Endothelial cell of hepatic sinusoid (primary cell): ENCODE data around the gene CFAP74.

ENCODE experiments used
- in situ Hi-C: cut with HindIII; loops from 2 replicates; pipeline ENCODE4 v1.10.0; 2017; ENCODE audit warnings: low sequenced_read_pairs

CFAP74 gene

DNA sequence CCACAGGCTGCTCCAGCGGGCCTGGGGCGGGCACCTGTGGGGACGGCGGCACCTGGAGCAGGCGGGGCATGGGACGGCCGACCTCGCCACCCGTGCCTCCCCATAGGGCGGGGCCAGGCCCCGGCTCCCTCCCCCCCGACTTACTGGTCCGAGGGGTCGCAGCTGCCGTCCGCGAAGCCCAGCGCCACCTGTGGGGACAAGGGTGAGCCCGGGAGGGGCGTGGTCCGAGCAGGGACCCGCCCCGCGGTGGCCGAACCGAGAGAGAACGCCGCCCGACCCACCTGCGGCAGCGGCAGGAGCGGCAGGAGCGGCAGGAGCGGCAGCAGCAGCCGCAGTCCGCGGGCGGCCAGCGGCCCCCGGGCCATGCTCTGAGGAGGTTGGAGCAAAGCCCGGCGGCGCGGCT, 84.7 kb downstream of the CFAP74 start, which contains the start of gene TMEM52:
Gene TMEM52, minus strand, starts transcription at position 379 of the 403 bp plus-strand sequence. Its CDS starts 14 bp downstream, at position 365.
- in situ Hi-C loops, result no loop called here

DNA sequence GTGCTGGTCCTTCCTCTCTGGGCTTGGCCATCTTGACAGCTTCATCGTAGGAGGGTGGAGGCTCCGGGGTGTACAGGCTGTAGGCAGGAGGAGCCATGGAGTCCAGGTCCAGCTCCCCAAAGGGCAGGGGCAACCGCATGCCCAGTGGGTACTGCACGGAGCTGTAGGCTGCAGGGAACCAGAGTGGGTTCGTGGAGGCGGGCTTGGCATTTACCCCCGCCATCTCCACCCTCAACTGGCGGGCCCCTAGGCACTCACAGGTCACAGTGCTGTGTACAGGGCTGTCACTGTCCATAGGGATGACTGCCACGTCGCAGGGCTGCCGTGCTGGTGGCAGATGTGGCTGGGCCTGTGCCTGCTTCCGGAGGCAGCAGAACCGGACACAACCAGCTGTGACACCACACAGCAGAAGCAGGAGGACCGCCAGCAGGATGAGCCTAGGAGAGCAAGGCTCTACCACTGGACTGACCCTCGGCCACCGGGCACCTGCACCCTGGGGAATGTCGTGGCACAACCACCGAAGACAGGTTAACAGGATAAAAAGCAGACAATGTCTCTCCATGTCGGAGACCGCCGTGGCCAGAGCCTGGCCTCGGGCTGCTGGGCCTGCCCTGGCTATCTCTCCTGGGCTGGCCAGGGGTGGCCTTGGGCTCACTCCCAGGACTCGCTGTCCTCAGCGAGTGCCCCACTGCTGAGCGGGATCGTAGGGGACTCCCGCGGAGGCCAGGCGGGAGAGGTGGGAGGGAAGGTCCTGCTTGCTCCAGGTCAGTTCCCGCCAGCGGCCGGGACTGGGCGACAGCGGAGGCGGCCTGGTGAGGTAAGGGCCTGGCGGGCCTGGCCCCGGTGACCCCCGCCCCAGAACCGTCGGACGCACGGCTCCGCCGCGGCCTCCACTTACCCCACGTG, 85.3 kb downstream of the CFAP74 start:
- in situ Hi-C loops, result no loop called here

DNA sequence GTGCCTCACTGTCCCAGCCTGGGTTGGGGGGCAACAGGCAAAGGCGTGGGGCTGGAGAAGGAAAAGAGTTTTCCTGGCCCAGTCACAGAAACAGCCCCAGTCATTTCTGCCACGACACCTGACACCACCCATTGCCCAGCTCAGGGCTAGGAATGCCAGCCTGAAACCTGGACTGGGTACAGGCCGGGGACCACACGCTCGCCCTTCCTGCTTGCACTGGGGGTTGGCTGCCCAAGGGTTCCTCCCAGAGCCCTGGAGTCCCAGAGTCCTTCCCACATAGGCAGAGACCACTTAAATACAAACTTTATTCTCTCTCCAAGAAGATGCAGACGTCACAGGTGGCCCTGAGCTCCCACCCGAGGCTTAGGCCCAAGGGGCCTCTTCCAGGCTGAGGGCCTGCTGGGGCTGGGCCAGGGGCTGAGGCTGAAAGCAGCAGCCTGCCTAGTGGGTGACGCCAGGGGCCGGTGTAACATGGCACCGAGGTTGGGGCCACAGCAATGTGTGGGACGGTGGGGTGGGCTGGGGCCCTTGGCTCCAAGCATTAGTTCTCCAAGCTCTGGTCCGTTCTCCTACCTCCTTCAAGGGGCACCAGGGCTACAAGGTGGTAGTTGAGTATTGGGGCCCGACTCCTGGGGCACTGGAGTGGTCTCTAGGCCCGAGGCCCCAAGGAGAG, 86.1 kb downstream of the CFAP74 start:
- in situ Hi-C loops, result no loop called here

DNA sequence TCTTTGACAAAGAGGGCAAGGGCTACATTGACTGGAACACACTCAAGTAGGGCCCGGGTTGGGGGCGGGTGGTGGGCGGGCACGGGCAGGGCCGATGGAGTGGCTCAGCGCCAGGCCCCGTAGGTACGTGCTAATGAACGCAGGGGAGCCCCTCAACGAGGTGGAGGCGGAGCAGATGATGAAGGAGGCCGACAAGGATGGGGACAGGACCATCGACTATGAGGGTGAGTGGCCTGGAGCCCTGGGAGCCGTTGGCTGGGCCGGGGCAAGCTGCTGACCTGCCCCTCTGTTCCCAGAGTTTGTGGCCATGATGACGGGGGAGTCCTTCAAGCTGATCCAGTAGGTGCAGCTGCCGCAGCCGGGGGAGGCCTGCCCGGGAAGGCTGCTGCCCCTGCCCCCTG, 86.7 kb downstream of the CFAP74 start:
- in situ Hi-C loops, result no loop called here

DNA sequence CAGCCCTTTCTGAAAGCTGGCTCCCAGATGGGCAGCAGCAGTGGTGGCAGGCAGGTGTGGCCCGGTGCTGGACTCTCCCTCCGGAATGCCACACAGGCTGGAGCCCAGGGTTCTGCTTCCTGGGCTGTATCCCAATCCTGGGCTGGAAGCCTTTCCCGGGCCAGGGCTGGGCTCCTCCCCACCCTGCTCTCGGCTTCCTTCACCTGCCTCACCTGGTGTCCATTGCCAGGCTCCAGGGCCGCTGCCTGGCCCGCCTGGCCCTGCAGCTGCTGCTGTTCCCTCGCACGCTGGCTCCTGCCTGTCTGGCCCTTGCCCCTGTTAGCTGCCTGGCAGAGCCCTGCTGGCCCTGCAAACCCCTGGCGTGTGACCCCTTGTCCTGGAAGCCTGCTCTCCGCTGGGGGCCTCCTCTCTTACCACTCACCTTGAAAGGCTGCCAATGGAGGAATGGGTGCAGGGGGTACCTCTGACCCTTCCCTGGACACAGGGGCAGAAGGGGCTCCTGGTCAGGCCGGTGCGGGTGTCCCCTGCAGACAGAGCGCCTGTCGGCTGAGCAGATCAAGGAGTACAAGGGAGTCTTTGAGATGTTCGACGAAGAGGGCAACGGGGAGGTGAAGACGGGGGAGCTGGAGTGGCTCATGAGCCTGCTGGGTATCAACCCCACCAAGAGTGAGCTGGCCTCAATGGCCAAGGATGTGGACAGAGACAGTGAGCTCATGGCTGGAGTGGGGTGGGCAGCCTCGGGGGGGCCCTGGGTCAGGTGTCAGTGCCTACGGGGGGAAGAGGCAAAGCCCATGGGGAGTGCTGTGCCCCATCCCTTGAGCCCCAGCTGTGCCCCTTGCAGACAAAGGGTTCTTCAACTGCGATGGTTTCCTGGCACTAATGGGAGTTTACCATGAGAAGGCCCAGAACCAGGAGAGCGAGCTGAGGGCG, 87.4 kb downstream of the CFAP74 start:
- in situ Hi-C loops, result no loop called here

DNA sequence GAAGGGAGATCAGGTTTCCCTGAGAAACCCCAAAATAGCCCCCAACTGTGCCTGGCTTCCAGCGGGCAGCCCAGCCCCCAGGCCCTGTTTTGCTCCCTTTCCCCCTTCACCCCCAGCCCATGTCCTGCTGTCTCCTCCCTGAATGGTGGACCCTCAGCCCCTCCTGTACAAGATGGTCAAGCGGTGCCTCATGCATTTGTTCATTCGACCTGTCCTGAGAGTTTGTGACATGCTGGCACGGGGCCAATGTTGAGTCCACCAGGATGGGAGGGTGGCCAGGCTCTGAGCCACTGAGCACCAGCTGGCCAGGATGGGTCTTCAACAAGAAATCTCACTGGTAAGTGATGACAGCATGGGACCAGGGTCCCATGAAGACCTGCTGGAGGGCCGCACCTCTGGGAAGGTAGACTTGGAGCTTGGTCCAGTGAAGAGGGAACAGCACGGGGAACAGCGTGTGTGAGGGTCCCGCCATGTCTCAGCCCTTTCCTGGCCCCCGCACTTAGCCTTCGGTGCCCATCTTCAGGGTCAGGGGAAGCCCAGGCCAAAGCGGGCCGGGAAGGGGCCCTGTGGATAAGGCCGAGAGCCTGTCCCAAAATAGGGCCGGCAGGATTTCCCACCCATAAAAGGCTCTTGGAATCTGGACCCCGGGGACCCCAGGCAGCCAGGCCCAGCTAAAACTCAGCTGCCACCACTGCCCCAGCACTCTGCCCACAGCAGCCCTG, 88.5 kb downstream of the CFAP74 start, which contains the start of gene CALML6:
Gene CALML6, plus strand, starts transcription at position 290 of the 722 bp plus-strand sequence. Its CDS starts 21 bp downstream, at position 311.
- in situ Hi-C loops, result no loop called here

DNA sequence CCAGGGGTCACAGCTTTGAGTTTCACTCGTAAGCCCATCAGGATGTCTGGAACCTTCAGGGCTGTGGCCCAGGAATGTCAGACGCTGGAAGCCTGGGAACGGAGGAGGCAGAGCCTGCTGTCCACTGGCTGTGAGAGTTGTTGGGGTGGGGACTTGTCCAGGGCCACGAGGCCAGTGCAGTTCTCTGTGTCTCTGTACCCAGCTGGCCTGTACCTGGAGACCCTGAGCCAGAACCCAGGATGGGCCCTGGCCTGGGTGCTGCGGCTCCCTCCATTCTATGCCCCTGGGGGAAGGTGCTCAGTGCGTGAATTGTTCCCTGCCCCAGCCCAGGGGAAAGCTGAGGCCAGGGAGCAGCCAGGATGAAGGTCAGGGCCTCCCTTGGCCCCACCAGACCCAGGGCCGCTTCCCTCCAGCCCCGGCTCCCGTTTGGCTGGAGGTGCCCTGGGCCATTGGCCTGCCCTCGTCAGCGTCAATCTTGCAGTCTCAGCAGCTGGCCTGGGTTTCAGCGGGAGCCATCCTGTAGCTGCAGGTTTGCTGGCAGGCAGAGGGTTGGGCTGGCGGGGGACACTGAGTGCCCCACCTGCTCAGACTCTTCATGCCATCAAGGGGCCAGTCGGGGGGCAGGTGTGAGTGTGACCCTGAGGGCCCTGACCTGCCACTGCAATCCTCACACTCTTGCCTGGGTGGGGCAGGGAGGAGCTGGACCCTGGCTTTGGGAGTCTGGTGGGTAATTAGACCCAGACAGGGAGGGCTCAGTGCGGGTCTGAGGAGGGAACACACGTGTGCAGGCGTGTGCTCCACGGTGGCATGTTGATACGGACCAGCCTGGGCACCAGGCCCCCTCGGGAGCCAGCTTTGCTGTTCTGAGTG, 89.2 kb downstream of the CFAP74 start:
- in situ Hi-C loops, result no loop called here

DNA sequence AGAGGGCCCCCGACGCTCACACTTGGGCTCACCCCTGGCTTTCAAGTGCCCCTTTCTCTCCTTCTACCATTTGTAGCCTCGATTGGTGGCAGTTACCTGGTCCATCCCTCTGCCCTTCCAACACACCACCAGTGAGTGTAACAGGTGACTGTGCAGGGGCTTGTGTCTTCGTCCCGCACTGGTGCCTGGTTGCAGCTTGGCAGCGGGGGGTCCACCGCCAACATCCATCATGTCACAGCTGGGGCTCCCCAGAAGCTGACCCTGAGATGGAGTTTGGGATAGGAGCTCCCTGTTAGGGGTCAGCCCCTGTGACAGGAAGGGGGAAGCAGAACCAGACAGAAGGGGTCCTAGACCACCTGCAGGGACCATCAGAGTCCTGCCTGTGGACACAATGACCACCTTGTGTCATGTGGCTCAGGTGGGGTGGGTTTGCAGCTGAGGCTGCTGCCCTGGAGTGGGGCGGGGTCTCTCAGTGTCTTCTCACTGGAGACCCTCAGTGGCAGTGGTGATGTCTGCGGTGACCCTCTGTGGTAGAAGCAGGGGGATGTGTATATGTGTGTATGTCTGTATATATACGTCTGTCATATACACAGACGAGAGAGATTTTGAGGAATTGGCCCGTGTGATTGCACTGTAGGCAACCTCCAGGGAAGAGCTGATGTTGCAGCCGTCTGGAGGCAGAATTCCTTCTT, 92.1 kb downstream of the CFAP74 start:
- in situ Hi-C loops, result no loop called here

DNA sequence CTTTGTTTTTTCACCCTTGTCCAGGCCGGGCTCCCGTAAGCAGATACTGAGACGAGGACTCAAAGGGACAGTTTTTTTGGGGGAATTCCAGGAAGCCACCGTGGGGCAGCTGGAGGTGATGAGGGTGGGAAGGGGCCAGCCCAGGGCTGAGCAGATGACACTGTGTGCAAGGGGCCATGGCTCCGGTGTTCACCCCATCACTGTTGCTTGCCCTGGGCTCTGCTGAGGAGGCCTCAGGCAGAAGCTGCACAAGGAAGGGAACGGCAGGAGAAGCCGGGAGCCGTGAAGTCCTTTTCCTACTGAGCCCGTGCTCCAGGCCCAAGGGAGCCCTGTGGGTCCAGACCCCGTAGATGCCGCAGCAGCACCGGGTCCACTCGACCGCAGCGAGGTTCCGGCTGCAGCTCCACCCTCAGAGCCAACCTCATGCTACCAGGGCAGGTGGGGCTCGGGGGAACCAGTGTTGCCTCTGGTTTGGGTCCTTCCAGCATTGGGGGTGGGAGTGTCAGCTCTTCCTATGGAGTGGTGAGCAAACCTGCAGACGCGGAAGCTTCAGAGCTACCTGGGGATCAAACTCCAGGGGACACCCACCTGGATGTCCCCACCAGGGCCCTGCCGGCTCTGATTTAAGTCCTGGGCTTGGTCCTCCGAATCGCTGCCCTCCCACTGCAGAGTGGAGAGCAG, 92.8 kb downstream of the CFAP74 start:
- in situ Hi-C loops, result no loop called here

DNA sequence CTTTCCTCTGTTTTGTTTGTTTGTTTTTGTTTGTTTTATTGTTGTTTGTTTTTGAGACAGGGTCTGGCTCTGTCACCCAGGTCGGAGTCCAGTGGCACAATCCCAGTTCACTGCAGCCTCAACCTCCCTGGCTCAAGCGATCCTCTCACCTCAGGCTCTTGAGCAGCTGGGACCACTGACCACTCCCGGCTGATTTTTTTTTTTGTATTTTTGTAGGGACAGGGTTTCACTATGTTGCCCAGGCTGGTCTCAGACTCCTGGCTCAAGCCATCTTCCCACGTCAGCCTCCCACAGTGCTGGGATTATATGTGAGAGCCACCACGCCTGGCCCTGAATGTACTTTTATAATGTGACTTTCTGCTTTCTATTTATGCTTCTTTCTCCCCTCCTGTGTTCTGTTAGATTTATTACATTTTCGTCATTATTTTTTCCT, 93.5 kb downstream of the CFAP74 start:
- in situ Hi-C loops, result no loop called here

DNA sequence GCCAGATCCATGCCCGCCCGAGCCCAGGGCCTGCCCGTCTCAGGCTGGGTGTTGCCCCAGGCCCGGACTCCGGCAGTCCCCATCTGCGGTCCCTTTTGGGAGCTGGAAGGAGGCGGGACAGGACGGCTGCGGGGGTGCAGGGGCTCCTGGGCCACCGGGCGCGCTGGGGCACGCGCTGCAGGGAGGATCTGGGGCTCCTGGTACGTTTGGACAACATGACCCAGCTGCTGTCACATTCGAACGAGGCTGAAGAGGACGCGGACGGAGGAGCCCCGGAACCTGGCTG, 95.1 kb downstream of the CFAP74 start:
- in situ Hi-C loops, result no loop called here

DNA sequence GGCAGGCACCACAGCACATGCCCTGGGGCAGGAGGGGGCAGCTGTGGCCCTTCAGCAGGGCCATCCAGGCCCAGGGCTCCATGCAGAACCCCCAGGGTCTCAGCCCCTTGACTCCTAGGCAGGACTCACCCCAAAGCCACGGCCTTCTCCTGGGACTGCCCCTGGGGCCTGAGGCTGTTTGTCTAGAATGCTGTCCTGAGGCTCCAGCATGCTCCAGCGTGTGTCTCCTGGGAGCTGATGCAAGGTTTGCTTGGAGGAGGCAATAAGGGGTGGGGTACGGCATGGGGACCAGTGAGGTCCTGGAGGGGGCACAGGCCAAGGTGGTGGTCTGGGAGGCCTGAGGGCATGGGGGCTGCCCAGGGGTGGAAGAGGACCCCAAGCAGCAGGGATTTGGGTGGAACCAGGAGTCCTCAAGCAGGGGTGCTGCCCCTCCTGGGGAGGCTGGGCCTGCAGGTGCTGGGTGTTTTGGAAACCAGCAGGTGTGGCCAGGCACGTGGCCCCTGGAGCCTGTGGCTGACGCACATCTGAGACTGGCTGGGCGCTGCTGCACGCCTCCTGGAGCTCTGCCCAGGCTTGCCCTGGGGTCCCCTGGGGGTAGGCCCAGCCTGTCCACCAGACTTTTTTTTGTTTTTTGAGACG, 96.4 kb downstream of the CFAP74 start:
- in situ Hi-C loops, result no loop called here

DNA sequence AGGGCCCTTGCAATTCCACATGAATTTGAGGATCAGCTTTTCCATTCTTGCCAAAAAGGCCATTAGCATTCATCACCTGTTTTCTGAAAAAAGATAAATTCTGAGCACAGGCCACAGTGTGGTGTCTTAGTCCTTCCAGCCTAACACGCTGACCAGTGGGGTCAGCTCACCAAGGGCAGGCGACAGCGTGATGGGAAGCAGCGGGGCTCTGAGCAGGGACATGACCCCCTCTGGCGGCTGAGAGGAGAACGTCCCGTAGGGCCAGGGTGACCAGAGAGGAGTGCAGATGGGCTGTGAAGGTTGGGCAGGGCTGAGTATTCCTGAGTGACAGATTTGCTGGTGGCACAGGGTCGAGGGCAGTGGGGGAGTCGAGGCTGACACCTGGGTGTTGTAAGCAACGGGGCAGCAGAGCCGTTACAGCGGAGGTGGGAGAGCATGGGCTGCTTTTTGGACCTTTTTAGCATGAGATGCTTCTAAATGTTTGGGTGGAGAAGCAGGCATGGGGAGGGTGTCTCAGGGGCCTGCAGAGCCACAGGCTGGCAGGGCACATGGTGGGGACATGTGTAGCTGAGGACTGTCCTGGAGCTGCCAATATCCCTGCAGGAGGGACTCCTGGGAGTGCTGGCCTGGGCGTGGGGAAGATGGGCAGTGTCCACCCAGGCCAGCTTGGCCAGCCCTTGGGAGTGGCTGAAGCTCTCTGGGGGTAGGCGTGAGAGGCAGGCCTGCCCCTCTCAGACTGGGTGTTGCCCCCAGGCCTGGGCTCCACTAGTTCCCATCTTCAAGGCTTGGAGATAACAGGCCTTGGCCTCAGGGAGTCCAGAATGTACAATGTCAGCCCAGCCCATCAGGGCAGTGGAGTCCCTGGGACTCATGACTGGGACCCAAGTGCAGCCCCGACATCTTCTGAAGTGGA, 97.1 kb downstream of the CFAP74 start:
- in situ Hi-C loops, result no loop called here

DNA sequence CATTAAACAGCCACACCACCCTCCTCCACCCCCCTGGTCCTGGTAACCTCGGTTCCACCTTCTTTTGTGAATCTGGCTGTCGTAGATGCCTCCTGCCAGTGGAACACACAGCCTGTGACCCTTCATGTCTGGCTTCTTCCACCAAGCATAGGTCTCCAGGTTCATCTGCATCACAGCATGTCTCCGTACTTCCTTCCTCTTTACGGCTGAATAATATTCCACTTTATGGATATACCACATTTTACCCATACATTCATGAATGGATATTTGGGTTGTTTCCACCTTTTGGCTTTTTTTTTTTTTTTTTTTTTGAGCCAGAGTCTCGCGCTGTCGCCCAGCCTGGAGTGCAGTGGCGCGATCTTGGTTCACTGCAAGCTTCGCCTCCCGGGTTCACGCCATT, 100.4 kb downstream of the CFAP74 start:
- in situ Hi-C loops, result no loop called here

DNA sequence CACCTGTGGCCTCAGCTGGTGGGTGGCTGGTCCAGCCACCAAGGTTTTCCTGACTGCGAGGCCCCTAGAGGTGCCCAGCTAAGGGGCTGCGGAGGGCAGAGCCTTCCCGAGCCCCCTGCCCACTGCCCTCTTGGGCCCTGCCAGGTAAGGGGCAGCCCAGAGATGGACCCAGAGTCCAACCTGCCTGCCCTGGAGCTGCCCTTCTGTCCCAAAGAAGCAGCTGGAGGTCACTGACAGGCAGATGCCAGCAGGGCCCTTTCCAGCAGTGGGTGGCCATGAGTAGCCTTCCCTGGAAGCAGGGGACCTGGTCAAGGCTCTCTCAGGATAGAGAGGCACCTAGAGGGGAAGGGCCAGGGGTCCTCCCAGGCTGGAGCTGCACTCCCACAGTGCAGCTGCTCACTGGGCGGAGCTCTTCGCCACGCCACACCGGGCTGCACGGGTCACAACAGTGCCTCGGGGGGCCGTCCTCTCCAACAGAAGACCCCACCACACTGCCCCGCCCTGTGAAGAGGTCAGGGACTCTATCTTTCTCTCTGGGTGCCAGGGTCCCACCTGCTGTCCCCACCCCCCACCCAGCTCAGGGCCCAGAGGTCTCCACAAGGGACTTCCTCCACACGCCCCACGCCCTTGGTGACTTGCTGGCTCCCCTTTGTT, 101.8 kb downstream of the CFAP74 start:
- in situ Hi-C loops, result no loop called here

DNA sequence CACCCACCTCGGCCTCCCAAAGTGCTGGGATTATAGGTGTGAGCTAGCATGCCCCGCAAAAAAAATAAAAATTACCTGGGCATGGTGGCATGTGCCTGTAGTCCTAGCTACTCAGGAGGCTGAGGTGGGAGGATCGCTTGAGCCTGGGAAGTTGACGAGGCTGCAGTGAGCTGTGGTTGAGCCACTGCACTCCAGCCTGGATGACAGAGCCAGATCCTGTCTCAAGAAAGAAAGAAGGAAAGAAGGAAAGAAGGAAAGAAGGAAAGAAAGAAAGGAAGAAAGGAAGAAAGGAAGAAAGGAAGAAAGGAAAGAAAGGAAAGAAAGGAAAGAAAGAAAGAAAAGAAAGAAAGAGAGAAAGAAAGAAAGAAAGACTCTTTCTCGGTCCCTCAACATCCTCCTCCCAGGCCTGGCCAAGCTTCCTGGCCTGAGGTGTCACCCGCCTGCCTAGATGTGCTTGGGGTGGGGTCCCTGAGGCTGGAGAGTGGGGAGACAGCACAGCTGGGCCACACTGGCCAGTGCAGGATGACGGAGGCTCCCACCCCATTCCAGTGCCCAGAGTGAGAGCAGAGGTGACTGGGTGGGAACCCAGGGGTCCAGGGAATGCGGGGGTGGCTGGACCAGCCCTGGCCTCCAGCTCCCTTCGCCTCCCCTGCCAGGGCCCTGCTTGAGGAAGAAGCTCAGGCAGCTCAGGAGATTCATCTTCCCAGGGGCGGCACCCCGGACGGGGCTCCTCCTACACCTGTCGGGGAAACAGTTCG, 102.5 kb downstream of the CFAP74 start:
- in situ Hi-C loops, result no loop called here
